Hepatocyte (in vitro differentiated cells): ENCODE measurements around the gene EYS.

Experiments used
- CTCF ChIP-seq: fragments of 200-600 bp; sonication (generic); IDR thresholded peaks from 2 replicates; pipeline ENCODE4 v1.5.1; 2016; ENCODE audit warnings: antibody characterized with exemption, mild to moderate bottlenecking; ENCODE audit not compliant: poor library complexity
- EZH2phosphoT487 ChIP-seq: fragments of 200-600 bp; sonication (generic); IDR thresholded peaks from one replicate; pipeline ENCODE4 v1.6.1; 2018; ENCODE audit warnings: antibody characterized with exemption, mild to moderate bottlenecking, low read depth, moderate library complexity; ENCODE audit not compliant: unreplicated experiment, severe bottlenecking

- TF ChIP-seq CTCF: no peak
- TF ChIP-seq EZH2phosphoT487: no peak
Measured at GRCh38 chr6:65570340-65570739, 136.7 kb downstream of the EYS start.
